T-cell (primary cell): ENCODE data around the gene KIFAP3. TPM values are rescaled to one million over a fixed set of nuclear protein-coding genes. Genes with fewer than 3 reads are reported as not detected.
"Not testable (repeated sequence)": the region's sequence is repeated elsewhere in the genome, so short reads cannot be mapped to it uniquely, and the experiment has no call there.

Source experiments
- ATAC-seq, 4 experiments: fragments of 200-7000 bp in 3 of 4; fragments of 150-1000 bp in 1 of 4; cut with Tn5 transposase; replicated peaks in 1 of 4; 1 replicate in 3 of 4; 2 replicates in 1 of 4; pipeline ENCODE4 v1.10.0; 2021; ENCODE audit warnings: moderate library complexity in 3 of 4, mild to moderate bottlenecking in 2 of 4, moderate number of reproducible peaks in 1 of 4
- CTCF ChIA-PET, 2 donors: fragments of 300-600 bp; sonication (Branson Sonifier 250); formaldehyde crosslinking; loops; one replicate each; lab custom pipeline; 2022; ENCODE audit warnings: antibody characterized with exemption in 2 of 2; lab: Charles Lee
- POLR2A ChIA-PET, 2 donors: fragments of 300-600 bp; sonication (Branson Sonifier 250); formaldehyde crosslinking; loops; one replicate each; lab custom pipeline; 2022; ENCODE audit warnings: antibody characterized with exemption in 2 of 2; lab: Charles Lee
- DNase-seq, 35 experiments: peaks; one replicate each; pipeline versions ENCODE4 v3.0.0 to v3.0.0-alpha.2; 2013 to 2023
- H3K27ac ChIP-seq: one replicate; pipeline ENCODE4 v1.5.1; 2013; ENCODE audit warnings: low read length
- H3K27me3 ChIP-seq, 2 experiments: replicated peaks in 1 of 2; 1 replicate in 1 of 2; 2 replicates in 1 of 2; pipeline versions ENCODE4 v1.6.1 to v1.7.0; 2013; ENCODE audit warnings: low read length in 1 of 2, mixed read lengths in 1 of 2; ENCODE audit not compliant: control insufficient read depth in 2 of 2, insufficient read depth in 2 of 2; ENCODE audit errors: extremely low read depth in 1 of 2
- H3K36me3 ChIP-seq, 2 donors: 1 replicate in 1 of 2; 2 replicates in 1 of 2; pipeline versions ENCODE4 v1.6.1 to v1.7.0; 2013; ENCODE audit warnings: low read length in 1 of 2; ENCODE audit not compliant: control insufficient read depth in 2 of 2, insufficient read depth in 1 of 2; ENCODE audit errors: extremely low read depth in 1 of 2
- H3K4me1 ChIP-seq, 2 experiments: 1 replicate in 1 of 2; 2 replicates in 1 of 2; pipeline versions ENCODE4 v1.6.1 to v1.7.0; 2013; ENCODE audit warnings: low read length in 2 of 2, mixed read lengths in 1 of 2; ENCODE audit not compliant: insufficient read depth in 2 of 2, control insufficient read depth in 1 of 2; ENCODE audit errors: extremely low read depth in 1 of 2
- H3K4me3 ChIP-seq, 2 donors: 1 replicate in 1 of 2; 2 replicates in 1 of 2; pipeline versions ENCODE4 v1.5.1 to v1.7.0; 2013; ENCODE audit warnings: mild to moderate bottlenecking in 2 of 2, low read length in 1 of 2, moderate library complexity in 1 of 2; ENCODE audit not compliant: control insufficient read depth in 1 of 2; ENCODE audit errors: extremely low read depth in 1 of 2
- H3K9me3 ChIP-seq: 2 replicates; pipeline ENCODE4 v1.7.0; 2013
- H3K27ac Mint-ChIP-seq, 2 donors: one replicate each; pipeline ENCODE4 v1.8.0; 2020 to 2021; ENCODE audit warnings: mild to moderate bottlenecking in 2 of 2, mixed read lengths in 2 of 2
- H3K27me3 Mint-ChIP-seq, 2 donors: one replicate each; pipeline ENCODE4 v1.8.0; 2021 to 2022; ENCODE audit warnings: mixed read lengths in 2 of 2
- H3K36me3 Mint-ChIP-seq: one replicate; pipeline ENCODE4 v1.8.0; 2021; ENCODE audit warnings: mixed read lengths
- H3K4me1 Mint-ChIP-seq, 3 donors: one replicate each; pipeline ENCODE4 v1.8.0; 2020 to 2022; ENCODE audit warnings: mixed read lengths in 3 of 3, mild to moderate bottlenecking in 1 of 3
- H3K4me3 Mint-ChIP-seq, 3 donors: one replicate each; pipeline ENCODE4 v1.8.0; 2020 to 2022; ENCODE audit warnings: mild to moderate bottlenecking in 3 of 3, mixed read lengths in 3 of 3, moderate library complexity in 3 of 3
- H3K9me3 Mint-ChIP-seq, 3 donors: one replicate each; pipeline ENCODE4 v1.8.0; 2020 to 2022; ENCODE audit warnings: mixed read lengths in 3 of 3
- WGBS: methylation state at CpG from one replicate; pipeline ENCODE4 v1.1.5; 2013; ENCODE audit warnings: missing lambda C conversion rate; ENCODE audit not compliant: insufficient coverage; 5-methylcytosine and 5-hydroxymethylcytosine counted together
- total RNA-seq, 35 experiments: library from RNA in 6 of 35; stranded (reverse) in 6 of 35; fragments of 120-200 nt in 1 of 35; gene quantifications; one replicate each; pipeline versions ENCODE4 v1.2.1 to v1.2.4 and lab custom pipeline; 2013 to 2026

The KIFAP3 gene
- total RNA-seq, 5 donors from 2014 or later (not counting 1 experiment from before 2014, with no cell fraction given) = 13.8 to 20.2 (median 16.6) TPM

DNA sequence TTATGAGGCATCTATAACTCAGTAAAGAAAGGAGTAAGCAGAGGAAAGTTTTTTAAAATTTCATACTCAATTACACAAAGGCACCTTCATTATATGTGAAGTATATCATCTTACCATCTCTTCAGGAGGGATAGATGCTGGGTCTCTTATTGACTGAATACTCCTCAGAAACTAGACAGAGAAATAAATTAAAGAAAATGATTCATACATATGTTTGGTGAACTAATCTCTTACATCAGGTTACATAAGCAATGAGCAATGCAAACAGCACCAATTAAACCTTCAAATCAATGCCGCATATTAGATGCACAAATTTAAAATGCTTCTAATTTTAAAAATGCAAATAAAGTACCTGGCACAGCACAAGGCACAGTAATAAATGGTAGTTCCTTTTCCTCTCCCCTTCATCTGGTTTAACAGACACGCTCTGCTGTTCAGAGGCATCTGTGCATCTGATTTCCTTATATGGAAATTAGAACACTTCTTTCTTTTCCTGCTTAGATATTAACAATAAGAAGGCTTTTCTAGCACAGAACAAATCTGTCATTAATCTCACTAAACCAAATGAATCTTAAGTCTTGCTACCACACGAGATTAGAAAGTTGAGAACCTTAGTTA is 200.8 kb downstream of the KIFAP3 start:
- no peak for ATAC-seq
- Mint-ChIP-seq H3K4me3 (no peak overlapping the region), H3K4me1 (peaks cover 11 to 23% (median 19%) of the 10 kb centered on the region in 3 donors), H3K27ac (peak overlapping the region in 1 of 2 donors; percentile 3), H3K27me3 (no peaks in the 10 kb centered on the region), H3K9me3 (no peaks in the 10 kb centered on the region), H3K36me3 (peaks cover 85% of the 10 kb centered on the region)
- no peak for DNase-seq
- ChIA-PET CTCF (interaction anchor here in 1 of 2 donors (0.7 kb wide), 1 partner anchor 29 kb away, joined by 3 read pairs; no protein-coding TSS in a partner anchor), POLR2A (interaction anchor here in 1 of 2 donors (0.6 kb wide), 1 partner anchor 18 kb away, joined by 3 read pairs; no protein-coding TSS in a partner anchor)
- H3K36me3 ChIP-seq = peaks cover 10 to 80% of the 10 kb centered on the region in 2 donors
- no peaks in the 10 kb centered on the region for H3K4me1 ChIP-seq
- H3K27ac ChIP-seq = no peak overlapping the region
- H3K9me3 ChIP-seq = no peaks in the 10 kb centered on the region
- H3K4me3 ChIP-seq = no peak overlapping the region
- WGBS = no CpG with 5 or more reads among the region's 3 CpGs
- no peaks in the 10 kb centered on the region for H3K27me3 ChIP-seq

DNA sequence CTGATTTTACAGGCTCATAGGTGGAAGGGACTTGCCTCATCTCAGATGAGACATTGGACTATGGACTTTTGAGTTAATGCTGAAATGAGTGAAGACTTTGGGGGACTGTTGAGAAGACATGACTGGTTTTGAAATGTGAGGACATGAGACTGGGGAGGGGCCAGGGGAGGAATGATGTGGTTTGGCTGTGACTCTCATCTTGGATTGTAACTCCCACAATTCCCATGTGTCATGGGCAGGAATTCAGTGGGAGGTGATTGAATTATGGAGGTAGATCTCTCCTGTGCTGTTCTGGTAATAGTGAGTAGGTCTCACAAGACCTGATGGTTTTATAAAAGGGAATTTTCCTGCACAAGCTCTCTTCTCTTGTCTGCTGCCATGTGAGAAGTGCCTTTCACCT is 201.6 kb downstream of the KIFAP3 start:
- ChIA-PET CTCF (interaction anchor here in 1 of 2 donors (0.7 kb wide), 1 partner anchor 30 kb away, joined by 3 read pairs; no protein-coding TSS in a partner anchor), POLR2A (interaction anchor here in 1 of 2 donors (0.6 kb wide), 2 partner anchors 19 to 32 kb away, joined by 3 read pairs; no protein-coding TSS in a partner anchor)
- Histone ChIP-seq H3K4me1 (no peaks in the 10 kb centered on the region), H3K27ac (no peak overlapping the region), H3K9me3 (no peaks in the 10 kb centered on the region), H3K27me3 (no peaks in the 10 kb centered on the region), H3K36me3 (peaks cover 10 to 81% of the 10 kb centered on the region in 2 donors), H3K4me3 (no peak overlapping the region)
- DNase-seq (no peak), ATAC-seq (no peak)
- H3K9me3 Mint-ChIP-seq = no peaks in the 10 kb centered on the region
- no peaks in the 10 kb centered on the region for H3K27me3 Mint-ChIP-seq
- peaks cover 85% of the 10 kb centered on the region for H3K36me3 Mint-ChIP-seq
- H3K4me3 Mint-ChIP-seq = no peak overlapping the region
- H3K4me1 Mint-ChIP-seq = peaks cover 6 to 15% (median 15%) of the 10 kb centered on the region in 3 donors
- no peak overlapping the region for H3K27ac Mint-ChIP-seq

DNA sequence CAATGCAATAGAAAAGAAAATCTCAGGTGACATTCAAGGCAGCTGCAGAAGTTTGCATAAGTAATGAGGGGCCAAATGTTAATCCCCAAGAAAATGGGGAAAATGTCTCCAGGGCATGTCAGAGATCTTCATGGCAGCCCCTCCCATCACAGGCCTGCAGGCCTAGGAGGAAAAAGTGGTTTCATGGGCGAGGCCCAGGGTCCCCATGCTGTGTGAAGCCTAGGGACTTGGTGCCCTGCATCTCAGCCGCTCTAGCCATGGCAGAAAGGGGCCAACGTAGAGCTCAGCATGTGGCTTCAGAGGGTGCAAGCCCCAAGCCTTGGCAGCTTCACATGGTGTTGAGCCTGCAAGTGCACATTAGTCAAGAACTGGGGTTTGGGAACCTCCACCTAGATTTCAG is 202.5 kb downstream of the KIFAP3 start:
- H3K27ac ChIP-seq, ATAC-seq, H3K27me3 Mint-ChIP-seq, CTCF ChIA-PET, POLR2A ChIA-PET, H3K4me3 ChIP-seq, H3K4me3 Mint-ChIP-seq, H3K4me1 ChIP-seq, H3K27ac Mint-ChIP-seq, H3K9me3 ChIP-seq, DNase-seq, H3K27me3 ChIP-seq, H3K9me3 Mint-ChIP-seq: not testable (repeated sequence)
- peaks cover 88% of the 10 kb centered on the region for H3K36me3 Mint-ChIP-seq
- H3K36me3 ChIP-seq = peaks cover 10 to 83% of the 10 kb centered on the region in 2 donors
- WGBS = 100% methylated on average over 3 of the region's 3 CpGs
- H3K4me1 Mint-ChIP-seq = peaks cover 6 to 15% (median 11%) of the 10 kb centered on the region in 3 donors

Other genes starting within 250 kb of the KIFAP3 start
- gene SCYL3, start 180.8 kb downstream of the KIFAP3 start, total RNA-seq = 10 to 100 TPM; 10.5 to 20.8 (median 18.2) TPM
- gene NTMT2, start 71.3 kb upstream of the KIFAP3 start, total RNA-seq = not detected